GM19238 (cell line): ENCODE data around the gene RBMS3.

Experiments used
- DNase-seq: peaks from one replicate; pipeline ENCODE4 v3.0.0; 2011; ENCODE audit warnings: low spot score; ENCODE audit not compliant: insufficient read length

Gene RBMS3

DNA sequence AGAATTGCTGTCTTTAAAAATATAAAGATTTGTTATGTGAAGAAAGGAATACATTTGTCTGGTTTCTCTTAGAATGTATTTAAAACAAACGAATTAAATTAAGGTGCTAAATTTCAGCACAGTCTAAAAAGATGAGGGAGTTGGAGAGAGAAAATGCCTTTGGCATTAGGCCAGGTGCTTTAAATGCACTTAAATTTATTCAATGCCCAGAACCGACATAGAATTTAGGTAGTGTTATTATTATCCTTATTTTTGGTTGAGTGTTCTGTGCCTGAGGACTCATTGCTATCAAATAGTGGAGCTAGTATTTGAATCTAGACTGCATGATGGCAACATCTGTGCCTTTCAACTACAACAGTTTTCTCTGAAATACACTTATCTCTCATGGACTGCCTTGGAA, 287.5 kb downstream of the RBMS3 start:
- no peak for DNase-seq

DNA sequence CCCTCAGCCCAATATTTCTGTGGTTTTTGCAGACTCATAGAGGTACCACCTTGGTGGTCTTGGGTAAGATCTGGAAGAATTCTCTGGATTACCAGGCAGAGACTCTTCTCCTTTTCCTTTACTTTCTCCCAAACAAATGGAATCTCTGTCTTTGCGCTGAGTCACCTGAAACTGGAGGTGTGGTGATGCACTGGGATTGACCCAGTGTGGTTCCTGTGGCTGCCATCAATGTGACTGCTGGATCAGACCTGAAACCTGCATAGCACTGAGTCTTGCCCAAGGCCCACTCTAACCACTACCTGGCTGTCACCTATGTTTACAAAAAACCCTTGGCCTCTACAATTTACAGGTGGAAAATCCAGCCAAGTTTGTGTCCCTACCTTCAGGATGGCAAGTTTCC, 295.3 kb downstream of the RBMS3 start:
- DNase-seq = no peak

DNA sequence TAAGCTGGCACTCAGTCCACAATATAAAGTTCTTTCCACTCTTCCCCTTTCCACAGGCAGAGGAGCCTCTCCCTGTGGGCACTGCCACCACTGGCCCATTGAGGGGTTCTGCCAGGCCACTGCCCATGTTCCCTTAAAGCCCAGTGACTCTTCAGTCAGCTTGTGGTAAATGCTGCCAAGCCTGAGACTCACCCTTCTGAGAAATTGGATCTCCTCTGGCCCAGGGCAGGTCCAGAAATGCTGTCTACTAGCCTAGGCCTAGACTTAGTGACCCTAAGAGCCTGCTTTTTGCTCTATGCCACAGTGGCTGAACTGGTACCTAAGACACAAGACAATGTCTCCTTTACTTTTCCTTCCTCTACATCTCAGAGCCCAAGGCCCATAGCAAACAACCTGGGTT, 295.8 kb downstream of the RBMS3 start:
- no peak for DNase-seq

DNA sequence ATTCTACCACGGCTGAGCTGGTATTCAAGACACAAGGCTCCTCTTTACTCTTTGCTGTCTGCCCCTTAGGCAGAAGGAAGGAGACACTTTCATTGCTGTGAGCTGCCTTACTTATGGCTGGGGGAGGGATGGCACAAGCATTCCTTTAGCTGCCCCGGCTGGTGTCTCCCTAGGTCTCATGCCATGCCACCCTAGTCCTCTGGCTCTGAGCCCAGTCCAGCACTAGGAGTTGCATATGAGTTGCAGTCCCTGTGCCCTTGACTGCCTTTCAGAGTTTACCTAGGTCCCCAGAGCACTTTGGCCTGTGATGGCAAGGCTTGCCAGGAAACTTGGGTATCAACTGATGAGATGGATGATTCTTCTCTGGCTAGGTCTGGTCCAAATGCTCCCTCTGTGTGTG, 296.4 kb downstream of the RBMS3 start:
- DNase-seq = no peak

DNA sequence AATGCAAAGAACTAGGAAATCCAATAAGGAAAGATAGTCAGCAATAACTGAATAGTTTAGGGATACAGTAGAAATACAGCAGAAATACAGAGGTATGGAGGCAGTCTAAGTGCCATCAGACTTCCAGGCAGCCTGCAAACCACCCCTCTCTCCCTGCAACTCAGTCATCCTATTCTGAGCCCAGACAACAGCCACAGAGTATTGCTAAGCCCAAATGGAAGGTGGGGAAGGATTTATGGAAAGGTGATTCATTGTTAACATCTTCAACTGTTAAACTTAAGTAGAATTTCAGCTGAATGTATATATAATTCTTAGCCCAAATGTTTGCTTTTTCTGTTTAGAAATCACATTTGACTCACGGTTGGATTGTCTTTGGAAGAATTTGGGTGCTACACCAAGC, 300.4 kb downstream of the RBMS3 start:
- no peak for DNase-seq

DNA sequence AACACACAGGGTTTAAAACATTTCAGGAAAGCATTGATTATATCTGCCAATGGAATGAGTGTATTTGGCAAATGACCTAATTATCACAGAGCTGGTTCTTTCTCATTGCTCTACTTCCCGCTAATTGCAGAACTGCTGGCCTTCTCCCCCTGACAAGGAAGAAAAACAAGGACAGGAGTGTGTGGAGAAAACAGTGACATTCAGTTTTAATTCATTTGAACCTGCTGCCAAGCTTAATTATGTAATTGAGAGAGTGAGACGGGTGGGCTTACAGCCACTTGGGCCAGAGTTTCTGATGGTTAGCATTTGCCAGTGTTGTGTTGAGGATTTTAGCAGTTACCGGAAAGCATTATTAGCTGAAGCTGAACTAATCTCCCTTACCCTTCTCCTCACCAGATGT, 301.4 kb downstream of the RBMS3 start:
- DNase-seq = no peak

DNA sequence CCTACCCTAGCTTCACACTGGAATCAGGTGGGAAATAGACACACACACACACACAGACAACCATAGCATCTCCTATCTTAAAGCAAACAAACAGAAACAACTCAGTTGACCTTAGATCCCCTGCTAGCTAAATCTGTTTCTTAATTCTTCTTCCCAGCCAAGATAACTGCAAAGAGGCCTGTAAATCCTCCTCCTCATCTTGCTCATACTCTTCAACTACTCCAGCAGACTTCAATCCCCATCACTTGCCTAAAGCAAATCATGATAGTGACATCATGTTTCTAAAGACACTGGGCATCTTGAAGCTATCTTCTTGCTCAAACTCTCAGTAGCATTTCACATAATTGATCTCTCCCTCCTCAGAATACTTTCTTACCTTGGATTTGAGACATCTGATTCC, 303.0 kb downstream of the RBMS3 start:
- no peak for DNase-seq

DNA sequence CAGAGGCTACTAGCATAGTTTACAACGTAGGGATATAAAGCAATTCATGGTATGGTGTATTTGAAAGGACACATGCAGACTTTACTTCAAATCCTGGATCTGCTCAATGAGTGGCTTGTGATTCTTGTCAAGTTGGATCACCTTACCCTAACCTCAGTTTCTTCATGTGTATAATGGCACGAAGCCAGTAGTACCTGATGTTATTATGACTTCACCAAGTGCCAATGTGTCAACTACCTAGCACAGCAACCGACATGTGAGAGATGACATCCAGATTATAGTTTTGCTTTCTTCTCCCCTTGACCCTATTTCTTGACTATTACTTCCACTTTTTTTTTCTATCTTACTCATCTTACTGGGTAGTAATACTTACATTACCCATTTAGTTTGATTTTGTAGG, 304.5 kb downstream of the RBMS3 start:
- DNase-seq = no peak

DNA sequence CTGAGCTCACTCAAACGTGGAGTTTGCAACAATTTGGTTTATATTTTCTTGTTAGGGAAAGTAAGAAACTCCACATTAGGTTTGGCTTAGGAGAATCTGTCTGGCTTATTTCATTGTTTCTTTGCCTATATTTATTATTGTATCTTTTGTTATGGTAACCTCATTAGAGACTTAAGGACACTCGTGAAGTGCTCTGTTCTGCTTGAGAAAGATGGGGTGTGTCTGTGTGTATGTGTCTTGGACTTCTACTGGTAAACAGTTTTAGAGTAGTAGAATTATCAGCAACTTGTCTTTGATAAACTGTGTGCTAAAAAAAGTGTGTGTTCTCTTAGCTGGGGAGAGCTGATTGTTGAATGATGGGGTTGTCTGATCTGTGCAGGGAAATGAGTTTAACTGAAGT, 306.5 kb downstream of the RBMS3 start:
- DNase-seq = no peak

DNA sequence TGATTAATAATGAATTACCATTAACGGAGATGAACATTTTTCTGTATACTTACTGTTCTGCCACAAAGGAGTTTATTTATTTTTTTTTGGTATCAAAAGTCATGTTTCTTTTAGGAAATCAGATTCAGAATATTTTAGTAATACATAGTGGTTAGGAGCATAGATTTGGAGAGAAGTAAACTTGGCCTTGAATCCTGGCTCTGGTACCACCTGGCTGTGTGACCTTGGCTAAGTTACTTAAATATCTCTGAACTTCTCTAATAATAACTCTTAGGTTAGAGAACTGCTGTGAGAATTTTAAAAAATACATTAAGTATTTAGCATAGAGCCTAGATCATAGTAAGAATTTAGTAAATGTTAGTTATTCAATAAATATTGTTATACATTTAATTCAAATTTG, 309.1 kb downstream of the RBMS3 start:
- no peak for DNase-seq

DNA sequence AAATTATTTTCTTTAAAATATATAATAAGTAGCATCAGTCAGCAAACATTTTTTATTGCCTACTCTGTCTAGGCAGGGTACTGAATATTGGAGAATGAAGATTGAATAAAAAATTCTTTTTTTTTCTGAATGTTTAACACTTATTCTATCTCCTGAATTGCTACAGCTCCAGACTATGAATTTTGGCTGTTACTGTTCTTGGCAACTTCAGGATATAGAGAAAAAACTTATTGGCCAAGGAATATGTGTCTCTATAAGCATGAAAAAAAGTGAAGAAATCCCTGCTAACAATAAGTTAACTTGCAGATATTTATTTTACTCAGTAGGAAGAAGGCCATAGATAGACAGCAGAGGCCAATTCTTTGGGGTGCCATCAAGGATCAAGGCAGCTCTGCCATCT, 309.6 kb downstream of the RBMS3 start:
- no peak for DNase-seq

DNA sequence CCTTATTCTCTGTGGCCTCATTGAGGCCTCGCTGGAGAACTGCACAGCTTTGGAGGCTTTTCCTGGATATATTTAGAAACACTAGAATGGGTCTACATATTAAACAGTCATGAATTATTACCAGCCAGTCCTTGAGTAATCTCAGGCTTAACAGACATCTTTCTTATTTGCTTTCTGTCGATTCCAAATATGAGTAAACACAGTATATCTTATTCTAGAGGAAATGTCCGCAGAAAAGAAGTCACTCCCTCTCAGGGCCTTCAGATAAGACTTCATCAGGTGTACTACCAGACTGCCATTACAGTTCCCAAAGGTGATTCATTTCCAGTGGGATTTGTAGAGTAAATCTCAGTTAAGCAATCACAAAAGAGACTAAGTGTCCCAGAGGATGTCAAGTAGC, 310.7 kb downstream of the RBMS3 start:
- no peak for DNase-seq

DNA sequence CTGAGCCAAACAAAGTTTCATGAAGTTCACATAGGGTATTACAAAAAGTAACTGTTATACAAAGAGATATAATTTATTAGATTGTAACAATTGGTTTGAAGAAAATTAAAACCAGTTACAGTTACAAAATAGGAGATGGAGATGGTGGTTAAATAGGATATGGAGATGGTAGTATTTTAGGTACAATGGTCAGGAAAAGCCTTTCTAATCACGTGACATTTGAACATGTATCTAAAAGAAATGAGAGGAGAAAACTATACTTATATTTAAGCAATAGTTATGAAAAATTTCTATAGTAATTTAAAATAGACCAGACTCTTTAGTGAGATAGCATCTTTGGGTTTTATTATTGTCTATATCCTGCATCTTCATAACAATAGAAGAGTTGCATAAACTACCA, 312.9 kb downstream of the RBMS3 start:
- DNase-seq = no peak

DNA sequence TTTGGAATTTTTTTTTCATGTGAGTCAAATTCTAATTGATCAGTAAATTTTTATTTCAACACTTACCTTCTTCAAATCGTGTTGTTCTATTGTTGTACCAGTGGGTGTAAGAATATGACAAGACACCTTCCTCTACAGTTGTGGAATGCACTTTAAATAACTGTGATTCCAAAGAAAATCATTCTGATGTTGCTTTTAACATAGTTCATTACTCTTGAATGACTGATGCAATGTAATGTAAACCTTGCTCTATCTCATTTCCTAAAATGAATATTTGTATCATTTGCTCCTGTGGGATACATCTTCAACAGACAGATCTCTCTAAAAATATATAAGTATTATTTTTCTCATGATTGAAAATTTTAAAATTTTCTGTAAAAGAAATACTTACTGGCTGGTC, 313.4 kb downstream of the RBMS3 start:
- no peak for DNase-seq

DNA sequence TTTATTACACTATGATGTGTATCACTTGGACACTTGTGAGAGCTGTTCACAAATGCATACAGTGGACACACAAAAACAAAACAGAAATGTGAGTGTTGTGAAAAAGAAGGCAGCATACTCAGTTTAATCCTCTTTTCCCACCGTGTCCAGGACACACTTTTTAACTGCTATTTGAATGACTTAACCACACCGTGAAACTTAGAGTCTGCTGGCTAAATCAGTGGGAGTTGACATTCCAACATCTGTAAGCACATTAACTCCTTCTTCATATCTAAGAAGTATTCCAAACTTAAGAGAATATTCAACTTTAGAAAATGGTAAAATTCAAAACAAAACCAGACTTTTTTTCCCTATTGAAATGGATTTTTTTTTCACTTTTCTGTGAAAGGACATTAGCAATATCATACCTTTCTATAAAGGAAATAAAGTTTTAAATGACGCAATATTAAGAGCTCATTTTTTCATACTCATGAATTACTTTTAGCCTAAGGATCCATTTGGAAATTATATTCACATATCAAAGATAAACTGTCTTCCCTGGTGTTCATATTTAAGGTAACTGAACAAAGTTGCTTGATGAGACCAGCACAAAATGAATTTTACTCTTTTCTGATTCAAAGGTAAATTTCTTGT, 316.6 kb downstream of the RBMS3 start:
- no peak for DNase-seq

DNA sequence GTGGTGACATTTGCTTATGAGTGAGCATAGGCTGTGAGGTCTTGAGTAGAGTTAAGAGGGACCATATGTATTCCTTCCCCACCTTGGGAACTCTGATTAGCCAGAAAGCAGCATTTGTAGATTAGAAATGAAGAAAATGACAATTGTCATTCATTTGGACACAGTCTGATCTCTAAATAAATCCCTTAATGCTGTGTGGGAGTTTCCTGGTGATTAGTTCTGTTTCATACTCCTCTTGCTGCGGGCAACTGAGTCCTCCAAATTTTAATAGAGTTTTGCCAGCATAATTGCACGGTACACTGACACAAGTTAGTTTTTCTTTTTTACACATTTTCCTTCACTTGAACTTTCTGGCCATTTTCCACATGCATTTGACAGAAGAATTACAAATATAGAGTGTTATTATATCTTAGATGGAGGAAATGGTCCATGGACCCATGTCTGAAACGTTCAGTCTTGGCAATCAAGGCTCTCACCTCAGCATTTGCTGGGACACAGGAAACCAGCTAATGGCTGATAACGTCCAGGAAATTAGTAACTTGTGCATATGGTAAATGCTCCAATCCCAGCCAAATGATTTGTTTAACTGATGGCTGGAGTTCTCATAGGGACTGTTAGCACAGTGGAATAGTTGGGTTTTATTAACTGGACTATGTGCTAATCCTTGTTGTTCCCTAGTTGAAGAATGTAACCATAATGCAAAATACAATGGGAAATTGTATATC, 321.2 kb downstream of the RBMS3 start:
- no peak for DNase-seq

DNA sequence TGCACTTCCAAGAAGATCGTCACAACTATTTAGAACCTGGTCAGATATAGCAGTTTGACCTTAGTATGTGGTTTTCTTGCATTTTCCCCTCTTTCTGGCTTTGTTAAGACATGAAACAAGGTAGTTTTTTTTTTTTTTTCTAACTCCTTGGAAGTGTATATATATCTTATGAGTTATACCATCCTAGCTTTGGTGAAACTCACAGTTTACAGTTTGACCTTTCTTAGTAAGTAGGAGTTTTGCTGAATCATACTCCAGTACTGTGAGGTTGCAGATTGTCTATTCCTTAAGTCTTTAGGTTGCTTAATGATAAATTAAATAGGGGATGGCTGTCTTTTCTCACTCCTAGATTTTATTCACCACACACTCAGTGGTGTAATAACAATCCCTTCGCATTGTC, 325.0 kb downstream of the RBMS3 start:
- DNase-seq = no peak

DNA sequence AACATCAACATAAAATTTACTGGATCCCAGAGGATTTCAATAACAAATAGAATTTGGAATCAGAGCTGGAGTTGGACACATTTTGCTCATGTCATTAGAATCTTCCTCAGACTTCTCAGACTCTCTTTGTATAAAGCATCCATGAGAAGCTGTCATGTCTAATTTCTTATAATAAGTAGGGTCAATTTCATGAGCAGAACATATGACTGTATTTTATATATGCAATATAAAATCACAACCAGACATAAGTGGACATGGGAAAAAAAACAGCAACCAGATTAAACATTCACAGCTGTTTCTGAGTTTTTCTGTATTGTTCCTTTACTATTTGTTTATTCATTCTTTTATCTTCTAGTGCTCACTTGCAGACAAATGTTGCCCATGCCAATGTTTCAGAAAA, 325.5 kb downstream of the RBMS3 start:
- no peak for DNase-seq

DNA sequence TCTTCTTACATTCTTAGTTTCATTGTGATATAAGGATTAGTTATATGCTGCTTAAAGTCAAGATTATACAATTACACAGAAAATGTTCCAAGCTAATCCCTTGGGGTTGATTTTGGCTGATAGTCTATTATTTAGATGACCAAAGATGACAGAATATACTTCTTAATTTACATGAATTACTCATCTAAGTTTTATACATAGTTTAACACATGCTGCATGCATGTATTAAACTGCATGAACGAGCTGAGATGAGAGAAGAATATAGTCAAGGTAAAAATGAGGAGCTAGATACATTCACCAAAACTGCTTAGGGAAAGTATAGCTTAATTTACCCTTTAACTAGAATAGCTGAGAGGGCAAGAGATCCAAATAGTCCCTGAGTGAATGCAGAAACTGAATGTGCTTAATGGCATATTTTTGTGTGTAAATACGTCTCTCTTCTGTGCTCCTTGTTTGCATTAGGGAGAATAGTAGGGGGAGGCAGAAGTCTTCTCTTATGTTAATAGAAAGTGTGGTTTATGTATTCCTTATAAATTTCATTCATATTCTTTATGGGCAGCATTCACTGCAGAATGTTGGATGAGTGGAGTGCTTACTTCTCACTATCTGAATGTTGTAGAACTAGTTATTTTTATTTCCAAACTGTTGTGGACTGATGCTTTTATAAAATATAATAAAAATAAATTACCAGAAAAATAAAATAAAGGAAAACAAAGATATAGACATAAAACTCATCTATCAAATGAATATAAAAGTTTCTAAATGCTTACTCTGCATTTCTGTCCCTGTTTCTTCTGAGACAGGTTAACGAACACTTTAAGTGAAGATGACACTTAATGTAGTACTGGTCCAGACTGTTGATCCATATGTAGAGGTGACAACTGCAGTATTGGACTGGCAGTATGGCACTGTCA, 327.8 kb downstream of the RBMS3 start:
- no peak for DNase-seq

DNA sequence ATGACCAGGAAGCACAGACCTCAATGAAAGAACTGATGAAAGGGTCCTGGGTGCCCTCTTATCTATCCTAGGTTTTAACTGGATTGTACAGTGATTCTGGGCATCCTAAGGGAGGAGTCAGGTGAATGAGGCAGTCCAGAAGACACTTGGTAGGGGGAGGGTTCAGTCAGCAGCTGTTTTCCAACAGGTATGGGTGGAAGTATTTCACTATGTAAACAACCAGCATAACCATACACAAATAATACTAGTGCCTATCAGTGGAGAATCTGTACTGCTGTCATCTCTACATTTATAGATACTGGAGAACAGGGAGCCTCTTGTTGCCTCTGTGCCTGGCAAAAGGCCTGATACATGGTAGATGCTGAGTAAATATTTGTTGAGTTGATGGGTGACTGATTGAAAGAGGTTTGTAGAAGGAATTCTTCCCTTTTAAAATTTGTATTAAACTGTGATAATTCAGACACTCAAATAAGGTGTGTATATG, 328.5 kb downstream of the RBMS3 start:
- no peak for DNase-seq

DNA sequence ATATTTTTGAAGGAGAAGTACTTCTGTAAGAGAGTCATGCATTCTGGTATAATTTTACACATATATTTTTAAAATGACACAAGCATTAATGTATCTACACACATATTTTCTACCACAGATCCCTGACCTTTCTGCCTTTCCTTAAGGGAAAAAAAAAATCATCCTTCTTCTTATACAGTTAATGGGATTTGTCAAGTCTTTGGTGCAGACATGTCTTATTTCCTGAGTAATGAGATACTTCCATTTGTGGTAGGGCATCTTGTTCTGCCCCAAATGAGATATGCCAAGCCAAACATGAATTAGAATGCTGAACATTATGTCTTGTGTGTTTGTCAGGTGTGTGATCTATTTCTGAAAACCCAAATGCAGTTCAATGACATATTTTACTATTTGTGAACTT, 329.9 kb downstream of the RBMS3 start:
- no peak for DNase-seq

DNA sequence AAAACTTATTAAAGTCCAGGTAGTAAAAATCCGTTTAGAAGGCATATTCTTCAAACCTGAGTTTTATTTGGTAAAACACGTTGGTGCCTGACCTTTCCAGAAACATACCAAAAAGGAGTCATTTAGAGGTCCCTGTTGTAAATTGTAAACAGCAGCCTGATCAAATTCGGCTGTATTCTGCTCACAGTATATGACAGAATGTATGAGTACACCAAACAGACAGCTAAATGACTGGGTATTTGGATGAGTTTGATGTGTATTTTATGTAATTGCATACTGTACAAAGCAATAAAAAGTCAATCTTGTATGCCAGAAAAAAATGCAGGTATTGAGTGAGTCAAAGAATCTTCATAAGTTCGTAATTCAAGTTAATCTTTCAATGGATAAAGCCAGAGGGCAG, 330.4 kb downstream of the RBMS3 start:
- DNase-seq = no peak
